ENCODE data around the gene FLT3.

- TF ChIP-seq RAD21 (IDR thresholded peaks at IDR 0.05; ENCODE audit: low read length), result no peak
- no peak for TF ChIP-seq ZBTB33 (IDR thresholded peaks at IDR 0.05; ENCODE audit: borderline replicate concordance, low read depth)
- TF ChIP-seq POLR2AphosphoS5 (IDR thresholded peaks at IDR 0.05; ENCODE audit: low read depth, low read length), result no peak
- no peak for TF ChIP-seq SMC3 (IDR thresholded peaks at IDR 0.05; ENCODE audit: low read depth, low read length)
These were observed 36.5 kb upstream of the FLT3 start for GRCh38 chr13:28136916-28137315.
